Psoas muscle (tissue), 8 donors: ENCODE results near the gene TERB1. TPM values are rescaled to one million over a fixed set of nuclear protein-coding genes. Genes with fewer than 3 reads are reported as not detected.
A peak's percentile ranks its signal among the peaks of the same experiment; 100 is the strongest.

ENCODE experiments used
- ATAC-seq, 4 donors: fragments of 200-7000 bp; cut with Tn5 transposase; one replicate each; pipeline ENCODE4 v1.9.1; 2020; ENCODE audit warnings: moderate library complexity in 3 of 4, mild to moderate bottlenecking in 2 of 4
- DNase-seq, 2 donors: peaks; one replicate each; pipeline ENCODE4 v3.0.0-alpha.2; 2020
- H3K27ac ChIP-seq: fragments of 200-600 bp; one replicate; pipeline ENCODE4 v1.8.0; 2022
- H3K27me3 ChIP-seq, 3 donors: fragments of 200-600 bp in 1 of 3; one replicate each; pipeline versions ENCODE4 v1.6.1 to v1.8.0; 2013 to 2022; ENCODE audit warnings: low read length in 2 of 3, mild to moderate bottlenecking in 2 of 3, moderate library complexity in 1 of 3; ENCODE audit not compliant: insufficient read depth in 3 of 3
- H3K36me3 ChIP-seq, 2 donors: fragments of 200-600 bp in 1 of 2; one replicate each; pipeline versions ENCODE4 v1.6.1 to v1.8.0; 2013 to 2022; ENCODE audit warnings: low read depth in 1 of 2, mild to moderate bottlenecking in 1 of 2, moderate library complexity in 1 of 2; ENCODE audit not compliant: insufficient read depth in 1 of 2
- H3K4me1 ChIP-seq: fragments of 200-600 bp; one replicate; pipeline ENCODE4 v1.8.0; 2022
- H3K4me3 ChIP-seq: fragments of 200-600 bp; one replicate; pipeline ENCODE4 v1.8.0; 2022; ENCODE audit warnings: mild to moderate bottlenecking
- H3K9me3 ChIP-seq: fragments of 200-600 bp; one replicate; pipeline ENCODE4 v1.8.0; 2022
- CTCF ChIP-seq: fragments of 200-600 bp; IDR thresholded peaks from one replicate; pipeline ENCODE4 v1.8.0; 2022; ENCODE audit warnings: antibody characterized with exemption
- WGBS, 3 donors: extraction: QIAGEN DNeasy Blood & Tissue Kit; methylation state at CpG; one replicate each; pipeline versions ENCODE4 v1.1.6 to v1.1.7; 2013; 5-methylcytosine and 5-hydroxymethylcytosine counted together
- intact Hi-C, 2 donors: fragments of 100-400 bp; cut with DNase I; formaldehyde crosslinking; loops; one replicate each; pipeline versions ENCODE4 v1.11.0 to v1.14.2; 2022
- polyA plus RNA-seq, 3 donors: library from polyadenylated mRNA; stranded (reverse); fragments of 200-250 nt; gene quantifications; one replicate each; pipeline ENCODE4 v1.2.3, GENCODE V29; 2013
- total RNA-seq, 4 donors: library from RNA; stranded (reverse); fragmentation: NEBNext Ultra II Directional in 2 of 4; extraction: Animal tissue kit (Norgen Biotek cat#: 25700) in 2 of 4; gene quantifications; one replicate each; pipeline versions ENCODE4 v1.2.1 to v1.2.4, GENCODE V29; 2021 to 2023
- donor health status: healthy with polysubstance abuse.
- donor health status: DM: no; HTN: no; CAD: no; lungs with moderate emphysema.
- donor health status: Bipolar disorder and iron deficiency.
- donor health status: healthy.
- donor health status: DM: yes; HTN: yes; CAD: no.
- donor health status: DM: no; HTN: no; CAD: no.
- donor health status: DM: no; HTN: no; CAD: no.
- donor health status: DM: yes; HTN: yes; CAD: no.

The TERB1 gene
- total and polyA plus RNA-seq, 7 donors = 0.26 TPM; not detected in 6

GRCh38 chr16:66735891-66736290 lies 65.5 kb downstream of the TERB1 start:
- no peak for TF ChIP-seq CTCF
- Histone ChIP-seq H3K4me1 (peaks cover 19% of the 10 kb centered on the region), H3K27ac (no peak overlapping the region), H3K27me3 (no peaks in the 10 kb centered on the region), H3K4me3 (no peak overlapping the region), H3K9me3 (no peaks in the 10 kb centered on the region), H3K36me3 (peaks cover 24 to 80% of the 10 kb centered on the region in 2 donors)
- ATAC-seq (no peak), DNase-seq (no peak)
- intact Hi-C loops = no loop called here
- WGBS, 3 donors = 84 to 91% (median 86%) methylated on average over 4 of the region's 4 CpGs

GRCh38 chr16:66731101-66731500 lies 70.3 kb downstream of the TERB1 start:
- Histone ChIP-seq H3K36me3 (peaks cover 19 to 97% of the 10 kb centered on the region in 2 donors), H3K27ac (no peak overlapping the region), H3K9me3 (no peaks in the 10 kb centered on the region), H3K4me1 (no peaks in the 10 kb centered on the region), H3K4me3 (no peak overlapping the region), H3K27me3 (no peaks in the 10 kb centered on the region)
- no peak for ATAC-seq
- DNase-seq = no peak
- TF ChIP-seq CTCF = no peak
- intact Hi-C loops = loop anchor here in 1 of 2 donors (5.0 kb wide), 1 partner anchor 71 kb away; the partner anchor contains the start of gene TERB1
- 79 to 89% (median 81%) methylated on average over 7 of the region's 7 CpGs for WGBS, 3 donors

- H3K9me3 ChIP-seq = no peaks in the 10 kb centered on the region
- no peak overlapping the region for H3K27ac ChIP-seq
- peaks cover 27 to 97% of the 10 kb centered on the region in 2 donors for H3K36me3 ChIP-seq
- no peak for DNase-seq
- no peaks in the 10 kb centered on the region for H3K4me1 ChIP-seq
- WGBS, 3 donors = 49 to 64% (median 53%) methylated on average over 4 of the region's 4 CpGs
- no peak for TF ChIP-seq CTCF
- H3K4me3 ChIP-seq = no peak overlapping the region
- H3K27me3 ChIP-seq = no peaks in the 10 kb centered on the region
- ATAC-seq = peak in 3 of 4 donors; percentile 18 to 31 (median 28)
- intact Hi-C loops = loop anchor here (5.0 kb wide), 1 partner anchor 138 kb away; no protein-coding TSS in a partner anchor
Measured at GRCh38 chr16:66728804-66729203, 72.6 kb downstream of the TERB1 start.

GRCh38 chr16:66728117-66728787 lies 73.1 kb downstream of the TERB1 start:
- H3K36me3 ChIP-seq = peaks cover 27 to 97% of the 10 kb centered on the region in 2 donors
- intact Hi-C loops = loop anchor here (5.0 kb wide), 1 partner anchor 139 kb away; no protein-coding TSS in a partner anchor
- no peaks in the 10 kb centered on the region for H3K9me3 ChIP-seq
- TF ChIP-seq CTCF = peak; percentile 63
- DNase-seq = no peak
- no peaks in the 10 kb centered on the region for H3K4me1 ChIP-seq
- WGBS, 3 donors = 28 to 32% (median 30%) methylated on average over 3 of the region's 3 CpGs
- no peaks in the 10 kb centered on the region for H3K27me3 ChIP-seq
- no peak overlapping the region for H3K27ac ChIP-seq
- ATAC-seq = peak; percentile 77 to 94 (median 82)
- H3K4me3 ChIP-seq = no peak overlapping the region
